IMR-90 (cell line): ENCODE data around the gene PSMB3. TPM values are rescaled to one million over a fixed set of nuclear protein-coding genes. Genes with fewer than 3 reads are reported as not detected.

Experiments
- ATAC-seq: fragments of 200-7000 bp; cut with Tn5 transposase; 2 replicates; pipeline ENCODE4 v1.9.1; 2020; ENCODE audit warnings: low read depth, mild to moderate bottlenecking, moderate library complexity
- BruUV-seq: library from RNA; stranded (reverse); fragments of 400-500 nt; replicated peaks from 2 replicates; lab custom pipeline; 2021; lab: Mats Ljungman, UMichigan
- CTCF ChIA-PET: fragments of 300-600 bp; formaldehyde crosslinking; extraction: SDS; loops from one replicate; lab custom pipeline; 2021; ENCODE audit warnings: antibody characterized with exemption; lab: Yijun Ruan, JAX
- POLR2A ChIA-PET: fragments of 300-600 bp; sonication (Branson Sonifier 250); formaldehyde crosslinking; loops from one replicate; lab custom pipeline; 2022; ENCODE audit warnings: antibody characterized with exemption; ENCODE audit not compliant: unreplicated experiment; lab: Charles Lee
- DNase-seq: peaks from one replicate; pipeline ENCODE4 v3.0.0; 2013
- H2AFZ ChIP-seq: replicated peaks from 2 replicates; pipeline ENCODE3; 2013; ENCODE audit warnings: low read length, mild to moderate bottlenecking; ENCODE audit not compliant: poor library complexity
- H2AK5ac ChIP-seq: 2 replicates; pipeline ENCODE4 v1.6.1; 2013; ENCODE audit warnings: low read depth, low read length, inconsistent platforms
- H2AK9ac ChIP-seq: replicated peaks from 2 replicates; pipeline ENCODE3; 2013; ENCODE audit warnings: mild to moderate bottlenecking, low read depth, low read length, moderate library complexity; ENCODE audit not compliant: poor library complexity
- H2BK120ac ChIP-seq: 2 replicates; pipeline ENCODE4 v1.6.1; 2013; ENCODE audit warnings: low read depth, low read length, inconsistent platforms
- H2BK15ac ChIP-seq: 3 replicates; pipeline ENCODE4 v1.6.1; 2013; ENCODE audit warnings: low read depth, low read length, inconsistent platforms
- H2BK20ac ChIP-seq: 2 replicates; pipeline ENCODE4 v1.6.1; 2013; ENCODE audit warnings: low read depth, mild to moderate bottlenecking, inconsistent platforms, low read length, moderate library complexity
- H2BK5ac ChIP-seq: 2 replicates; pipeline ENCODE4 v1.6.1; 2013; ENCODE audit warnings: mild to moderate bottlenecking, low read depth, low read length, inconsistent platforms; ENCODE audit not compliant: poor library complexity, severe bottlenecking
- H3K14ac ChIP-seq: replicated peaks from 2 replicates; pipeline ENCODE4 v1.6.1; 2013; ENCODE audit warnings: low read depth, low read length, inconsistent platforms
- H3K18ac ChIP-seq: 2 replicates; pipeline ENCODE4 v1.6.1; 2013; ENCODE audit warnings: low read depth, low read length, control low read depth
- H3K23ac ChIP-seq: 2 replicates; pipeline ENCODE4 v1.6.1; 2013; ENCODE audit warnings: low read depth, low read length, inconsistent platforms
- H3K27ac ChIP-seq: 2 replicates; pipeline ENCODE4 v1.5.1; 2013; ENCODE audit warnings: mild to moderate bottlenecking, control low read depth, low read length; ENCODE audit not compliant: insufficient read depth
- H3K27me3 ChIP-seq: 2 replicates; pipeline ENCODE4 v1.6.1; 2013; ENCODE audit warnings: low read length; ENCODE audit not compliant: control insufficient read depth, insufficient read depth
- H3K36me3 ChIP-seq: 2 replicates; pipeline ENCODE4 v1.6.1; 2013; ENCODE audit warnings: low read length, mixed read lengths; ENCODE audit not compliant: control insufficient read depth, insufficient read depth
- H3K4ac ChIP-seq: 2 replicates; pipeline ENCODE4 v1.6.1; 2013; ENCODE audit warnings: low read depth, low read length, inconsistent platforms
- H3K4me1 ChIP-seq: 2 replicates; pipeline ENCODE4 v1.6.1; 2013; ENCODE audit warnings: low read length, mixed read lengths; ENCODE audit not compliant: control insufficient read depth, insufficient read depth
- H3K4me2 ChIP-seq: 2 replicates; pipeline ENCODE4 v1.6.1; 2013; ENCODE audit warnings: low read depth, mild to moderate bottlenecking, control low read depth, low read length, moderate library complexity
- H3K4me3 ChIP-seq: 2 replicates; pipeline ENCODE4 v1.5.1; 2013; ENCODE audit warnings: low read depth, mild to moderate bottlenecking, control low read depth, low read length, moderate library complexity; ENCODE audit not compliant: insufficient read depth
- H3K56ac ChIP-seq: 2 replicates; pipeline ENCODE4 v1.6.1; 2013; ENCODE audit warnings: low read length, inconsistent platforms; ENCODE audit not compliant: insufficient read depth; ENCODE audit errors: extremely low read depth
- H3K79me1 ChIP-seq, 2 experiments: 2 replicates each; pipeline ENCODE4 v1.6.1; 2013; ENCODE audit warnings: low read length in 2 of 2, inconsistent platforms in 1 of 2, low read depth in 1 of 2
- H3K9ac ChIP-seq: 2 replicates; pipeline ENCODE4 v1.6.1; 2013; ENCODE audit warnings: low read depth, low read length, control low read depth
- H3K9me1 ChIP-seq: 2 replicates; pipeline ENCODE4 v1.6.1; 2013; ENCODE audit warnings: low read length, inconsistent platforms; ENCODE audit not compliant: insufficient read depth
- H3K9me3 ChIP-seq: 2 replicates; pipeline ENCODE4 v1.6.1; 2013; ENCODE audit warnings: low read length; ENCODE audit not compliant: control insufficient read depth, insufficient read depth
- H4K20me1 ChIP-seq: 2 replicates; pipeline ENCODE4 v1.6.1; 2013; ENCODE audit warnings: low read length, inconsistent platforms; ENCODE audit not compliant: insufficient read depth
- H4K5ac ChIP-seq: 2 replicates; pipeline ENCODE4 v1.6.1; 2013; ENCODE audit warnings: mild to moderate bottlenecking, low read depth, low read length, control low read depth
- H4K8ac ChIP-seq, 2 experiments: 2 replicates each; pipeline ENCODE4 v1.6.1; 2013; ENCODE audit warnings: low read depth in 2 of 2, low read length in 2 of 2, control low read depth in 1 of 2, inconsistent platforms in 1 of 2
- H4K91ac ChIP-seq: 2 replicates; pipeline ENCODE4 v1.6.1; 2013; ENCODE audit warnings: low read depth, low read length, inconsistent platforms; ENCODE audit not compliant: insufficient read depth
- BHLHE40 ChIP-seq: fragments of 150-350 bp; IDR thresholded peaks from 2 replicates; pipeline ENCODE4 v1.6.1; 2016; ENCODE audit warnings: mild to moderate bottlenecking, low read depth, low read length
- CEBPB ChIP-seq: IDR thresholded peaks from 2 replicates; pipeline ENCODE4 v1.6.1; 2012; ENCODE audit warnings: low read depth, low read length, improper control_type of control experiment
- CHD1 ChIP-seq: IDR thresholded peaks from 2 replicates; pipeline ENCODE4 v1.6.1; 2012; ENCODE audit warnings: low read depth, low read length, improper control_type of control experiment
- FOS ChIP-seq: fragments of 150-350 bp; IDR thresholded peaks from 2 replicates; pipeline ENCODE4 v1.6.1; 2016; ENCODE audit warnings: low read depth, low read length
- MAFK ChIP-seq: IDR thresholded peaks from 2 replicates; pipeline ENCODE4 v1.6.1; 2012; ENCODE audit warnings: low read depth, low read length, improper control_type of control experiment
- MAZ ChIP-seq: IDR thresholded peaks from 2 replicates; pipeline ENCODE4 v1.6.1; 2012; ENCODE audit warnings: low read depth, mild to moderate bottlenecking, low read length, improper control_type of control experiment, moderate library complexity, borderline replicate concordance
- MXI1 ChIP-seq: IDR thresholded peaks from 2 replicates; pipeline ENCODE4 v1.6.1; 2012; ENCODE audit warnings: low read depth, mild to moderate bottlenecking, low read length, moderate library complexity, borderline replicate concordance
- NFE2L2 ChIP-seq: fragments of 150-350 bp; IDR thresholded peaks from 2 replicates; pipeline ENCODE4 v1.6.1; 2016; ENCODE audit warnings: low read depth, mild to moderate bottlenecking, low read length
- POLR2A ChIP-seq: IDR thresholded peaks from 2 replicates; pipeline ENCODE4 v1.6.1; 2012; ENCODE audit warnings: mild to moderate bottlenecking, low read depth, low read length
- RAD21 ChIP-seq: IDR thresholded peaks from 2 replicates; pipeline ENCODE4 v1.6.1; 2012; ENCODE audit warnings: low read length, improper control_type of control experiment
- RCOR1 ChIP-seq: IDR thresholded peaks from 2 replicates; pipeline ENCODE4 v1.6.1; 2012; ENCODE audit warnings: mild to moderate bottlenecking, low read length, improper control_type of control experiment; ENCODE audit not compliant: insufficient replicate concordance
- RFX5 ChIP-seq: IDR thresholded peaks from 2 replicates; pipeline ENCODE4 v1.8.0; 2012; ENCODE audit warnings: low read depth, mild to moderate bottlenecking, low read length, moderate library complexity
- SMC3 ChIP-seq: fragments of 150-350 bp; IDR thresholded peaks from 2 replicates; pipeline ENCODE4 v1.6.1; 2016; ENCODE audit warnings: low read depth, mild to moderate bottlenecking, antibody characterized with exemption, low read length, moderate library complexity
- WGBS, 2 experiments: methylation state at CpG; one replicate each; pipeline versions ENCODE4 v1.1.5 to v1.1.7; 2013; ENCODE audit warnings: missing lambda C conversion rate in 2 of 2; ENCODE audit not compliant: insufficient read length in 1 of 2; ENCODE audit errors: extremely low coverage in 2 of 2; 5-methylcytosine and 5-hydroxymethylcytosine counted together
- dilution Hi-C: fragments of 300-500 bp; cut with HindIII; formaldehyde crosslinking; loops from one replicate; pipeline ENCODE4 v1.14.3; 2018; ENCODE audit warnings: low sequenced_read_pairs; ENCODE audit not compliant: unreplicated experiment
- in situ Hi-C: fragments of 300-500 bp; cut with MboI; formaldehyde crosslinking; loops from 3 replicates; pipeline ENCODE4 v1.14.3; 2019; ENCODE audit warnings: low sequenced_read_pairs, inconsistent platforms, mixed read lengths
- intact Hi-C: fragments of 100-400 bp; cut with micrococcal nuclease; formaldehyde crosslinking; loops from 2 replicates; pipeline ENCODE4 v1.10.0; 2022
- polyA plus RNA-seq, 3 experiments: library from polyadenylated mRNA; depleted of rRNA; stranded (reverse); fragments of >200 nt; gene quantifications; 2 replicates each; pipeline ENCODE4 v1.2.3, GENCODE V29; 2012; ENCODE audit warnings: low replicate concordance in 1 of 3
- total RNA-seq: library from RNA; depleted of rRNA; stranded (reverse); fragments of >200 nt; gene quantifications from 2 replicates; pipeline ENCODE4 v1.2.3, GENCODE V29; 2012
- TF ChIP-seq, protein P1 (sequence below): fragments of 150-350 bp; IDR thresholded peaks from 2 replicates; pipeline ENCODE4 v1.6.1; 2016; ENCODE audit warnings: low read depth, mild to moderate bottlenecking, low read length, moderate library complexity, borderline replicate concordance
- TF ChIP-seq, protein P2 (sequence below): fragments of 150-350 bp; IDR thresholded peaks from 2 replicates; pipeline ENCODE4 v1.6.1; 2017; ENCODE audit warnings: mild to moderate bottlenecking, antibody characterized with exemption, low read length, low read depth
- TF ChIP-seq, protein P3 (sequence below): conservative IDR thresholded peaks from 2 replicates; pipeline ENCODE4 v1.5.1; 2012; ENCODE audit warnings: mild to moderate bottlenecking, low read depth, low read length, improper control_type of control experiment

The PSMB3 gene
- total and polyA plus RNA-seq, 2 of the 4 experiments (the other 2 are of a cell fraction) = 480 to 828 TPM

GRCh38 chr17:38809828-38810227 is 57.3 kb downstream of the PSMB3 start:
- no peak overlapping the region for H3K4me3 ChIP-seq
- H3K56ac ChIP-seq = no peak overlapping the region
- no peak overlapping the region for H4K91ac ChIP-seq
- dilution Hi-C loops (no loop called here), intact Hi-C loops (no loop called here), in situ Hi-C loops (no loop called here)
- no peak overlapping the region for H4K5ac ChIP-seq
- H3K27ac ChIP-seq = no peak overlapping the region
- no peaks in the 10 kb centered on the region for H3K27me3 ChIP-seq
- no peak overlapping the region for H3K18ac ChIP-seq
- ChIA-PET CTCF (no interaction called here), POLR2A (no interaction called here)
- no peak overlapping the region for H3K14ac ChIP-seq
- H3K9ac ChIP-seq = no peak overlapping the region
- no peak overlapping the region for H2AFZ ChIP-seq
- H3K9me3 ChIP-seq = no peaks in the 10 kb centered on the region
- no TSS peak for BruUV-seq
- H4K8ac ChIP-seq = no peak overlapping the region
- no peak overlapping the region for H2BK5ac ChIP-seq
- H2BK20ac ChIP-seq = no peak overlapping the region
- no peak overlapping the region for H3K4ac ChIP-seq
- TF ChIP-seq POLR2A (no peak), MAZ (no peak), RCOR1 (no peak), RFX5 (no peak), SMC3 (no peak), MXI1 (no peak), CHD1 (no peak), BHLHE40 (no peak), CEBPB (no peak), MAFK (no peak), RAD21 (no peak), FOS (no peak), NFE2L2 (no peak)
- TF ChIP-seq, protein P1, sequence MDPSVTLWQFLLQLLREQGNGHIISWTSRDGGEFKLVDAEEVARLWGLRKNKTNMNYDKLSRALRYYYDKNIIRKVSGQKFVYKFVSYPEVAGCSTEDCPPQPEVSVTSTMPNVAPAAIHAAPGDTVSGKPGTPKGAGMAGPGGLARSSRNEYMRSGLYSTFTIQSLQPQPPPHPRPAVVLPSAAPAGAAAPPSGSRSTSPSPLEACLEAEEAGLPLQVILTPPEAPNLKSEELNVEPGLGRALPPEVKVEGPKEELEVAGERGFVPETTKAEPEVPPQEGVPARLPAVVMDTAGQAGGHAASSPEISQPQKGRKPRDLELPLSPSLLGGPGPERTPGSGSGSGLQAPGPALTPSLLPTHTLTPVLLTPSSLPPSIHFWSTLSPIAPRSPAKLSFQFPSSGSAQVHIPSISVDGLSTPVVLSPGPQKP = no peak
- TF ChIP-seq, protein P2, sequence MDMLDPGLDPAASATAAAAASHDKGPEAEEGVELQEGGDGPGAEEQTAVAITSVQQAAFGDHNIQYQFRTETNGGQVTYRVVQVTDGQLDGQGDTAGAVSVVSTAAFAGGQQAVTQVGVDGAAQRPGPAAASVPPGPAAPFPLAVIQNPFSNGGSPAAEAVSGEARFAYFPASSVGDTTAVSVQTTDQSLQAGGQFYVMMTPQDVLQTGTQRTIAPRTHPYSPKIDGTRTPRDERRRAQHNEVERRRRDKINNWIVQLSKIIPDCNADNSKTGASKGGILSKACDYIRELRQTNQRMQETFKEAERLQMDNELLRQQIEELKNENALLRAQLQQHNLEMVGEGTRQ = no peak
- TF ChIP-seq, protein P3, sequence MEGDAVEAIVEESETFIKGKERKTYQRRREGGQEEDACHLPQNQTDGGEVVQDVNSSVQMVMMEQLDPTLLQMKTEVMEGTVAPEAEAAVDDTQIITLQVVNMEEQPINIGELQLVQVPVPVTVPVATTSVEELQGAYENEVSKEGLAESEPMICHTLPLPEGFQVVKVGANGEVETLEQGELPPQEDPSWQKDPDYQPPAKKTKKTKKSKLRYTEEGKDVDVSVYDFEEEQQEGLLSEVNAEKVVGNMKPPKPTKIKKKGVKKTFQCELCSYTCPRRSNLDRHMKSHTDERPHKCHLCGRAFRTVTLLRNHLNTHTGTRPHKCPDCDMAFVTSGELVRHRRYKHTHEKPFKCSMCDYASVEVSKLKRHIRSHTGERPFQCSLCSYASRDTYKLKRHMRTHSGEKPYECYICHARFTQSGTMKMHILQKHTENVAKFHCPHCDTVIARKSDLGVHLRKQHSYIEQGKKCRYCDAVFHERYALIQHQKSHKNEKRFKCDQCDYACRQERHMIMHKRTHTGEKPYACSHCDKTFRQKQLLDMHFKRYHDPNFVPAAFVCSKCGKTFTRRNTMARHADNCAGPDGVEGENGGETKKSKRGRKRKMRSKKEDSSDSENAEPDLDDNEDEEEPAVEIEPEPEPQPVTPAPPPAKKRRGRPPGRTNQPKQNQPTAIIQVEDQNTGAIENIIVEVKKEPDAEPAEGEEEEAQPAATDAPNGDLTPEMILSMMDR = no peak
- H3K23ac ChIP-seq = no peak overlapping the region
- H3K4me1 ChIP-seq = no peaks in the 10 kb centered on the region
- WGBS, 2 experiments = 98% methylated on average over 4 of the region's 7 CpGs; no CpG with 5 or more reads in 1 of the 2 experiments
- H2BK120ac ChIP-seq = no peak overlapping the region
- H4K20me1 ChIP-seq = no peaks in the 10 kb centered on the region
- H3K79me1 ChIP-seq = peaks cover 3 to 6% of the 10 kb centered on the region in 2 experiments; a peak in 3 of 4 replicates
- H2AK5ac ChIP-seq = no peak overlapping the region
- no peak overlapping the region for H2BK15ac ChIP-seq
- ATAC-seq (no peak), DNase-seq (no peak)
- H3K4me2 ChIP-seq = no peak overlapping the region
- H3K9me1 ChIP-seq = no peaks in the 10 kb centered on the region
- peaks cover 48% of the 10 kb centered on the region for H3K36me3 ChIP-seq
- H2AK9ac ChIP-seq = no peak overlapping the region
